NCI-H1930 (cell line): ENCODE results near the gene ADGRL2.
"Not testable (repeated sequence)": the region's sequence is repeated elsewhere in the genome, so short reads cannot be mapped to it uniquely, and the experiment has no call there.

ENCODE experiments used
- DNase-seq, 2 experiments: peaks; one replicate each; lab custom pipeline; 2025; lab: John Stamatoyannopoulos, UW

ADGRL2 gene

DNA sequence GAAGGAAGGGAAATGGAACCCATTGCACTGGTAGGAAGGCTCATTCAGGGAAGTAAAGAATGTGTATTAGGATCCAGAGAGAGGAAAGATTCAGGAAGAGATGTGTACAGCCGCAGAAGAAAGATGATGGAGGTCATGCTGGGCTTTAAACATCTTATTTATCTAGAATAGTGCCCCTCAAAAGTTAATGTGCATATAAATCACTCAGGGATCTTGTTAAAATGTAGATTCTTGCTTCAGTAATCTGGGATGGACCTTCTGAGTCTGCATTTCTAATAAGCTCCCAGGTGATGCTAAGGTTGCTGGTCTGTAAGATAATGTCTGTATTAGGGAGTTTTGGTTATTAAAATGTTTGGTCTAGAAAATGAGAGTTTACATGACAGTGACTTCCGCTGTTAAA lies 46.3 kb downstream of the ADGRL2 start:
- no peak for DNase-seq

GRCh38 chr1:81848880-81849682 lies 48.3 kb downstream of the ADGRL2 start:
- DNase-seq = peak; percentile 78 to 89

DNA sequence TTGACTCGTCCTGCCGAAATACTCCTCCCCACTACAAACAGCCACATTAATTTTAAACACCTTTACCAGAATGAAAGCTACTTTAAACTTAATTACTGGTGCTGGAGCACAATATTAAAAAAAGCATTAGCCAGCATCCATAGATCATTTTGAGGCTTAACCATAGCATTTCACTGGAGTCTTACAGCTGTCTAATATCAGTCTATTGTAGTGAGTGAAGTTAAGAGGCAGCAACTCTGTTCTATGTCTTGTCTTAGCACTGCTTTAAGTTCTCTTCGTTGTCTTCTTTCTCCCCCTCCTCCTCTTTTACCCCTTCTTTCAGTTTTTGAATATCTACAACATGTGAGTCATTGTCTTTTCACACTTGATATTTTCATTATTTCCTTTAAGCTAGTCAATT lies 49.3 kb downstream of the ADGRL2 start:
- DNase-seq = no peak

- DNase-seq = no peak
These were observed 49.8 kb downstream of the ADGRL2 start for GRCh38 chr1:81850495-81850894.

- DNase-seq = no peak
These were observed 50.5 kb downstream of the ADGRL2 start for GRCh38 chr1:81851217-81851616.

GRCh38 chr1:81852961-81853360 lies 52.2 kb downstream of the ADGRL2 start:
- DNase-seq = no peak

- no peak for DNase-seq
These were observed 66.5 kb downstream of the ADGRL2 start for GRCh38 chr1:81867235-81867634.

DNA sequence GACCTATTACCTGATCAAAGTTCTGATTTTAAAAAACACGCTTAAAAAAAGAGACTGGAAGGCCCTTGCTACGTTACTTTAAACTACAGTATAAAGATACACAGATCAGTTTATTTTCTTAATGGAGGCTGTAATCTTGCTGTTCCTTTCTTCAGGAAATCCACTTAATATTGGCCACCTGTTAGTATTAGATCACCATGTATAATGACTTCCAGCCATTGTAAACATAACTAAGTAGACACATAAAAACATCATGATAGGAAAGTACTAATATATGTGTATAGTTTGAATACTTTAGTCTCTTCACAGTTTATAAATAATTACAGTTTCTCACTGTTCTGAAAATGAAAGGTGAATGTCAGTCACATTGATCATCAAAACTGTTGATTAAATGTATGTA lies 68.6 kb downstream of the ADGRL2 start:
- no peak for DNase-seq

DNA sequence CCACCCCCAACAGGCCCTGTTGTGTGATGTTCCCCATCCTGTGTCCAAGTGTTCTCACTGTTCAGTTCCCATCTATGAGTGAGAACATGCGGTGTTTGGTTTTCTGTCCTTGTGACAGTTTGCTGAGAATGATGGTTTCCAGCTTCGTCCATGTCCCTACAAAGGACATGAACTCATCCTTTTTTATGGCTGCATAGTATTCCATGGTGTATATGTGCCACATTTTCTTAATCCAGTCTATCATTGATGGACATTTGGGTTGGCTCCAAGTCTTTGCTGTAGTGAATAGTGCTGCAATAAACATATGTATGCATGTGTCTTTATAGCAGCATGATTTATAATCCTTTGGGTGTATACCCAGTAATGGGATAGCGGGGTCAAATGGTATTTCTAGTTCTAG lies 70.4 kb downstream of the ADGRL2 start:
- not testable (repeated sequence) for DNase-seq

GRCh38 chr1:81873946-81874345 lies 73.2 kb downstream of the ADGRL2 start:
- no peak for DNase-seq

DNA sequence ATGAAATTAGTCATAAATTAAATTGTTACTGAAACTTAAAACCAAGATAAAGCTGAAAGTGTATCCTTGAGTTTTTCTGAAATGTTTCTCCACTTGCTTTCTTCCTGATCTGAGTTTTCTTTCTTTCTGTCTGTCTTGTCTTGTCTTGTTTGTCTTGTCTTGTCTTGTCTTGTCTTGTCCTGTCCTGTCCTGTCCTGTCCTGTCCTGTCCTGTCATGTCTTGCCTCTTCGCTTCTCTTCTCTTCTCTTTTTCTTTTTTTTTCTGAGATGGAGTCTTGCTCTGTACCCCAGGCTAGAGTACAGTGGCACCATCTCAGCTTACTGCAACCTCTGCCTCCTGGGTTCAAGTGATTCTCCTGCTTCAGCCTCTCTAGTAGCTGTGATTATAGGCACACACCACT lies 73.7 kb downstream of the ADGRL2 start:
- no peak for DNase-seq

DNA sequence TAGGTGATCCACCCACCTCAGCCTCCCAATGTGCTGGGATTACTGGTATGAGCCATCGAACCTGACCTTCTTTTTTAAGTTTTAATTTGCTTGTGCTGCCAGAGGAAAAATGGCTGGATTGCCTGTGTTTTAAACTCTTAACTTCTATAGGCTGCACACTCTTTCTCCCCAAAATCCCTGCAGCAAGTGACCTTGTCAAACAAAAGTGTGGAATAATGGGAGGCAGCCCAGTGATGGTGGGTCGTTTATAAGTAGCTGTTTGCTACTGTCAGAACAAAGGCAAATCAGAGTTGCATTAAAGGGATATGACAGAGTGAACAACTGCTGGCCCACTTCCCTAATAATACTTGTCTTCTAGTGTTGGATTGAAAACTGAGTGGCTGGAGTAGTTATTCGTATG lies 74.2 kb downstream of the ADGRL2 start:
- no peak for DNase-seq

DNA sequence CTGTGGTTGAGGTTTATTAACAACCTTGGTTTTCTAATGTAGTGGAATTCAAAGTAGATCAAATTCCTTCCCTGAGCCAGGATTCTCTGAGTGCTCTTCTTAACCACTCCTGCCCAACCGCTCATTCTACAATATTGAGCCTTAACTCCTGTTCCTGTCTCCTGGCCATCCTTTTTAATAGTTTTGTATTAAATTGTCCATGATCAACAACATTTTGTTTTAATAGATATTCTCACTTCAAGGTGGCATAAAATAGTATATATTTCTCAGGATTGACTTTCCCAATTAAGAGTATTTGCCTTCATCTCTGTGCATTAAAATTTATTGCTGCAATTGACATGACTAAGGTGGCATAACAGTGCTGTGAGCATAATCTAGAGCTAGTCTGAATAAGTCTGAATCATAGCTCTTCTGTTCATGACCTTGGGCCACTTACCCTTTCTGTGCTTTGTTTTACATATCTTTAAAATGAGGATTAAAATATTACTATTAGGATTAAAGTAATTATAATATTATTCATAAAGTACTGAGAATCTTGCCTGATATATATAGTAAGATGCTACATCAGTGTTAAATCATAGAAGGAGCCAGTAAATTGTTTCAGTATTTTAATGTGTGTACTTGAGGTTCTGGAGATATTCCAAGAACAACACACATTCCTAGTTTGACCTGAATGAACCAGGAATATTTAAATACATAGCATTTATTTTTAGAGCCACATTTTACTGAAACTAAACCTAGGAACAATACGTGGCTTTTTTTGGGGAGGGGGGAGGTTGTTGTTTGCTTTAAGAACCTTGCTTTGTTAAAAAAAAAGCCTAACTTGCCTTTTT lies 76.4 kb downstream of the ADGRL2 start:
- no peak for DNase-seq

GRCh38 chr1:81877940-81878339 lies 77.2 kb downstream of the ADGRL2 start:
- DNase-seq = no peak

DNA sequence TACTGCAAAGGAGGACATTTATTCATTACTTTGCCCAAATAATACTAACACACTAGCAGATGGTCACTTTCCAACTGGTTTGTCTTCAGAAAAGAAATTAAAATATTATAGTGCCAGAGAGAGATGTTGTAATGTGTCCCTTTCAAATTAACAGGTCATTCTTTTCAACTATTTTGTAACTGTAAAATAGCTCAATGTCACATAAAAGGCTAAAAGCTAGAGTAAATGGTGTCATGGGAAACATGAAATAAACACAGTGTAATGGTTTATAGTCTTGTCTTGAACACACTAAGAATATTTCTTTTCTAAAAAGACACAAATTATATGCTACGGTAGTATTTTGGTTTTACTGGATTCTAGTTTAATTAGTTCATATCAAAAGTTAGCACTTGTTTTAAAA lies 77.8 kb downstream of the ADGRL2 start:
- DNase-seq = peak in 1 of 2 experiments; percentile 2

DNA sequence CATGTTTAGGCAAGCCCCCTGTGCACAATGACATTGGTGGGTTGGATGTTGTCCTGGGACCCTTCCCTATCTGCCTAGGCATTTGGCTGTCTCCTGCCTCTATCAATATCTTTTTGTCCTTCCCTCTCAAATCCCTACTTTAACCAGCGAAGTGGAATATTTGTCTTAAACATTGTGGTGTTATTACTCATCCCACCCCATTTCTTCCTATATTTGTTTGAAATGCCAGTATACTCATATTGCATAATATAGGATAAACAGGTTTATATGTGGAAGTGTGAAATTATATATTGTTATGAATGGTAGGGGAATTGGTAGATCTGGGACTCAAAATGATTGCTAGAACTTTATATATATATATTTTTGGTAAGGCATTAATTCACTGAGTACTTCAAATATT lies 80.0 kb downstream of the ADGRL2 start:
- no peak for DNase-seq

DNA sequence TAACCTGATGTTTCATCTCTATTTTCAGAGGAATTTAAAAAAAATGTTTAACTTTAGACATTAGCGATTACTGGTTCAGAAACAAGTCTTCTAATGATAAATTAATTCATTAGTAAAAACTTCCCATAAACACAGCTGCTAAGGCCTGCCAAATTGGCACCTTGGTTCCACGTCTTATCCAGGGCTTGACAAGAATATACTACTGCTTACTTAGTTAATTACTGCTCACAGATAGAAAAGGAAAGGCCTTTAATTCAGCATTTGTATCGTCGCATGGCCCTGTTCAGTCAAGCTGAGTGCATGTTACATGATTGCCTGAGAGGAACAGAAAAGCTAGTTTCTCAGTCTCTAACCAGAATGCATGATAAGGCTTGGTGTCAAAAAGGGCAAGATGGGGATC lies 84.6 kb downstream of the ADGRL2 start:
- DNase-seq = no peak

DNA sequence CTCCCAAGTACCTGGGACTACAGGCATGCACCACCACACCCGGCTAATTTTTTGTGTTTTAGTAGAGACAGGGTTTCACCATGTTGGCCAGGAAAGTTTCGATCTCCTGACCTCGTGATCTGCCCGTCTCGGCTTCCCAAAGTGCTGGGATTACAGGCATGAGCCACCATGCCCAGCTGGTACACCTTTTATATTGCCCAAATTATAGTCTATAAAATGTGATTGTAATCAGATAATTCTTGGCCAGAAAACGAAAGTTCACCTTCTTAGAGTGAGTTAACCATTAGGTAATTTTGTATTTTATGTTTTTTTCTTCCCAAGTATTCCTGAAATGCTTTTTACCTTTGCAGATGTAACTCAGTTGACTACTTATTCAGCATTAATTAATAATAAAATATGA lies 85.6 kb downstream of the ADGRL2 start:
- DNase-seq = not testable (repeated sequence)

GRCh38 chr1:81887421-81888144 lies 86.8 kb downstream of the ADGRL2 start:
- no peak for DNase-seq

DNA sequence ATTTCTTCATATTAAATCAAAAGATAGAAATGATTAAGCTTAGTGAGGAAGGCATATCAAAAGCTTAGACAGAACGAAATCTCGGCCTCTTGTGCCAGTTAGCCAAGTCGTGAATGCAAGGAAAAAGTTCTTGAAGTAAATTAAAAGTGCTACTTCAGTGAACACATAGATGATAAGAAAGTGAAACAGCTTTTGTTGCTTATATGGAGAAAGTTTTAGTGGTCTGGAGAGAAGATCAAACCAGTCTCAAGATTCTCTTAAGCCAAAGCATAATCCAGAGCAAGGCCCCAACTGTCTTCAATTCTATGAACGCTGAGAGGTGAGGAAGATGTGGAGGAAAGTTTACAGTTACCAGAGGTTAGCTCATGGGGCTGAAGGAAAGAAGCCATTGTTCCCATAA lies 88.4 kb downstream of the ADGRL2 start:
- no peak for DNase-seq

DNA sequence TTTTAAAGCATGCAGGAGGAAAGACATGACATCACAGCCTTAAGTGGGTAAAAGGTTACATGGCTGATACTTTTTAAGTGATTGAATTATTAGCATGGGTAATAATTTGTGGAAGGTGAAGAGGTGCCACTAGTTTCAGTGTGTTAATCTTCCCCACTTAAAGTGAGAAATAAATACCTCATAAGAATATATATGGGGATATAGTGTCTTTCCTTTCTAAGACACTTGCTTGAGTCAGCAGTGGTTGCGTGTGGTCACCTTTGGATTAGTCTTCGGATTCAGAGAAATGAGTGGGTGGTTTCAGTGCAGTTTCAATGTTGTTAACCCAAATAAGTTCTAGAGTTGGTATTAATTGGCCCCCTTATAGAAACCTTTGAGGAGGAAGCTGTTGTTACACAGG lies 94.1 kb downstream of the ADGRL2 start:
- DNase-seq = no peak

- DNase-seq = no peak
These were observed 98.6 kb downstream of the ADGRL2 start for GRCh38 chr1:81899214-81899821.
